ENCODE measurements around the gene RDH8. TPM values are rescaled to one million over a fixed set of nuclear protein-coding genes. Genes with fewer than 3 reads are reported as not detected.

The RDH8 gene
- total RNA-seq, 1 donor from 2014 or later, result not detected

- H3K27me3 Mint-ChIP-seq (ENCODE audit: insufficient read depth, low read depth), result peaks cover 17% of the 10 kb centered on the region
- no peaks in the 10 kb centered on the region for H3K79me2 ChIP-seq (ENCODE audit: low read depth)
- H3K9ac ChIP-seq, result no peak overlapping the region
- H3K4me1 Mint-ChIP-seq, result no peaks in the 10 kb centered on the region
- no peaks in the 10 kb centered on the region for H3K36me3 ChIP-seq
- TF ChIP-seq EZH2 (IDR thresholded peaks at IDR 0.05) (no peak), EZH2phosphoT487 (IDR thresholded peaks at IDR 0.05) (no peak), CTCF (IDR thresholded peaks at IDR 0.05) (no peak)
- H3K27ac ChIP-seq, result no peak overlapping the region
- H3K9me3 Mint-ChIP-seq, result peaks cover 2% of the 10 kb centered on the region
- H3K9me3 ChIP-seq (ENCODE audit: low read depth), result no peaks in the 10 kb centered on the region
- H3K27ac Mint-ChIP-seq, result no peak overlapping the region
- H3K36me3 Mint-ChIP-seq, result no peaks in the 10 kb centered on the region
- no peak for DNase-seq (ENCODE audit: low spot score)
- no peak overlapping the region for H3K4me3 Mint-ChIP-seq
- H2AFZ ChIP-seq (replicated peaks), result no peak overlapping the region
- H4K20me1 ChIP-seq (ENCODE audit: low read depth), result no peaks in the 10 kb centered on the region
- no peak overlapping the region for H3K4me3 ChIP-seq
- H3K27me3 ChIP-seq, result peaks cover 54% of the 10 kb centered on the region
- no peaks in the 10 kb centered on the region for H3K4me1 ChIP-seq
- no peaks in the 10 kb centered on the region for H3F3A ChIP-seq (ENCODE audit: low read depth)
- H3K4me2 ChIP-seq, result no peak overlapping the region
Observed at GRCh38 chr19:10037367-10037766, 24.1 kb downstream of the RDH8 start.

- Mint-ChIP-seq H3K4me1 (no peaks in the 10 kb centered on the region), H3K4me3 (no peak overlapping the region), H3K36me3 (no peaks in the 10 kb centered on the region), H3K27me3 (ENCODE audit: insufficient read depth, low read depth) (peaks cover 17% of the 10 kb centered on the region), H3K9me3 (peaks cover 2% of the 10 kb centered on the region), H3K27ac (no peak overlapping the region)
- Histone ChIP-seq H3F3A (ENCODE audit: low read depth) (no peaks in the 10 kb centered on the region), H3K4me2 (no peak overlapping the region), H2AFZ (replicated peaks) (no peak overlapping the region), H3K36me3 (no peaks in the 10 kb centered on the region), H3K27me3 (peaks cover 51% of the 10 kb centered on the region), H4K20me1 (ENCODE audit: low read depth) (no peaks in the 10 kb centered on the region), H3K4me1 (no peaks in the 10 kb centered on the region), H3K79me2 (ENCODE audit: low read depth) (no peaks in the 10 kb centered on the region), H3K27ac (no peak overlapping the region), H3K9ac (no peak overlapping the region), H3K4me3 (no peak overlapping the region), H3K9me3 (ENCODE audit: low read depth) (peaks cover 2% of the 10 kb centered on the region)
- TF ChIP-seq CTCF (IDR thresholded peaks at IDR 0.05) (no peak), EZH2phosphoT487 (IDR thresholded peaks at IDR 0.05) (no peak), EZH2 (IDR thresholded peaks at IDR 0.05) (no peak)
- no peak for DNase-seq (ENCODE audit: low spot score)
Observed at GRCh38 chr19:10037809-10038208, 24.5 kb downstream of the RDH8 start.

GRCh38 chr19:10043286-10043927, 30.1 kb downstream of the RDH8 start:
- Histone ChIP-seq H3K9ac (no peak overlapping the region), H3K27me3 (peaks cover 18% of the 10 kb centered on the region), H3F3A (ENCODE audit: low read depth) (no peaks in the 10 kb centered on the region), H3K4me3 (no peak overlapping the region), H3K9me3 (ENCODE audit: low read depth) (peaks cover 17% of the 10 kb centered on the region), H3K27ac (no peak overlapping the region), H4K20me1 (ENCODE audit: low read depth) (no peaks in the 10 kb centered on the region), H3K4me1 (no peaks in the 10 kb centered on the region), H3K4me2 (no peak overlapping the region), H2AFZ (replicated peaks) (no peak overlapping the region), H3K36me3 (no peaks in the 10 kb centered on the region), H3K79me2 (ENCODE audit: low read depth) (no peaks in the 10 kb centered on the region)
- DNase-seq (ENCODE audit: low spot score), result peak; percentile 56
- TF ChIP-seq CTCF (IDR thresholded peaks at IDR 0.05) (no peak), EZH2phosphoT487 (IDR thresholded peaks at IDR 0.05) (no peak), EZH2 (IDR thresholded peaks at IDR 0.05) (no peak)
- no peaks in the 10 kb centered on the region for H3K4me1 Mint-ChIP-seq
- H3K27ac Mint-ChIP-seq, result no peak overlapping the region
- peaks cover 13% of the 10 kb centered on the region for H3K27me3 Mint-ChIP-seq (ENCODE audit: insufficient read depth, low read depth)
- peaks cover 2% of the 10 kb centered on the region for H3K9me3 Mint-ChIP-seq
- no peaks in the 10 kb centered on the region for H3K36me3 Mint-ChIP-seq
- H3K4me3 Mint-ChIP-seq, result no peak overlapping the region
